ENCODE data around the gene DNAJC7.
A peak's percentile ranks its signal among the peaks of the same experiment; 100 is the strongest.
"Not testable (repeated sequence)": the region's sequence is repeated elsewhere in the genome, so short reads cannot be mapped to it uniquely, and the experiment has no call there.

DNAJC7 gene

DNA sequence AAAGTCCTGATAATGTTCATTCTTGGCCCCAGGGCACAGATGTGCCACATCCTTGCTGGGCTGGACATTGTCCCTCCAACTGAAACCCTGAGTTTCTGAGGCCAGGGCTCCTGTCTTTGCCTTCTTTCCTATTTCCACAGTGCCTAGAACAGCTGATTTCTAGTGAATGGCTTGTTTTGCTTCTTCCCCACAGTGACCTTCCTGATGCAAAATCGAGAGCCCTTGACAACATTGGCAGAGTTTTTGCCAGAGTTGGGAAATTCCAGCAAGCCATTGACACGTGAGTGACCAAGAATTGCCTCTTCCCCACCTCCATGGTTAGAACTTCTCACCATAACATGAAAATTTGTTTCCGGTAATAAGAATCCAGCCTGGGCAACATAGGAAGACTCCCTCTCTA, 72.3 kb downstream of the DNAJC7 start:
- DNase-seq: no peak

DNA sequence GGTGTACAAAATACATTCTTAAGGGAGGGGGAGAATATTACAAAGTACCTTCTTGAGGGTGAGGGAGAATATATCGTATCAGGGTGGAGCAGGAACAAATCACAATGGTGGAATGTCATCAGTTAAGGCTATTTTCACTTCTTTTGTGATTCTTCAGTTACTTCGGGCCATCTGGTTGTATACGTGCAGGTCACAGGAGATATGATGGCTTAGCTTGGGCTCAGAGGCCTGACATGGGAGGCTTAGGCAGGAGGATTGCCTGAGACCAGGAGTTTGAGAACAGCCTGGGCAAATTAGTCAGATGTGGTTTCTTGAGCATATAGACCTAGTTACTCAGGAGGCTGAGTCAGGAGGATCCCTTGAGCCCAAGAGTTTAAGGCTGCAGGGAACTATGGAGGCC, 73.7 kb downstream of the DNAJC7 start:
- DNase-seq: no peak

DNA sequence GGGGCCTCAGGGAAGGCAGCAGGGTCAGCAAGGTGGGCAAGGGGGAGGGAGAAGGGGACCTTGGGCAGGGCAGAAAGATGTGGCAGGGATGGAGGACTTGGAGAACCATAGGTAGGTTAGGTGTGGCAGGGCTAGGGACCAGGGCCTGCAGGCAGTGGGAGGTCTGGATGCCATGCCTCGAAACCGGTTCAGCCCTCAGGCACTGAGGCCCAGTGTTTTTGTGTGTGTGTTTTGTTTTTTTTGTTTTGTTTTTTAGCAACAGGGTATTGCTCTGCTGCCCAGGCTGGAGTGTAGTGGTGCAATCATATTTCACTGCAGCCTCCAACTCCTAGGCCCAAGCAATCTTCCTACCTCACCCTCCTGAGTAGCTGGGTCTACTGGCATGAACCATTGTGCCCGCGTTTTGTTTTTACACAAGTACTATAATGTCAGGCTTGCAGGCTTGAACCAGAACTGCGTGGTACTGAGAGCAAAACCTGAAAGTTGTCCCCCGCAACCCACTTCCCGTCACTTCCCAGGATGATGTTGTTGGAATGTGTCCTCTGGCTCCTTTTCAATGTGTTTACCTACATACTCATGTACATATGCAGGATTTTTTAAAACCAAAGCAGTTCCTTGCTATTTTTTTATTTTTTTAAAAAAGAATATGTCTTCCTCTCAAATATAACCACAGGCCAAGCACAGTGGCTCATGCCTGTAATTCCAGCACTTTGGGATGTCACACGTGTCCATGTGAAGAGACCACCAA, 74.4 kb downstream of the DNAJC7 start:
- DNase-seq: no peak

DNA sequence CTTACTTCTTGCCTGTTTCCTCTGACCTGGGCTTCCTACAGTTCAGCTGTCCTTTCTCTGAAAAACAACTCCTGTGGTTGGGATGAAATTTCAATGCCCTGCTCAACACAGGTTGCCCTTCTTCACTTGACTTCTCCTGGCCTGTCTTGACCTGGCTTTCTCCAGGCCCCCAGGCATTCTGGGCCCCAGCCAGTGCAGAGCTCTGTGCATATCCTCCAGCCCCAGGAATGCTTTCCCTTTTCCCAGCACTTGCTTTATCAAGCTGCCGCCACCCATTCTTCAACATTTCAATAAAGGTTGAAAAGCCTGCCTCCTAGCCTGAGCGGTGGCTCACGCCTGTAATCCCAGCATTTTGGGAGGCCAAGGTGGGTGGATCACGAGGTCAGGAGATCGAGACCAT, 76.1 kb downstream of the DNAJC7 start:
- DNase-seq: no peak

DNA sequence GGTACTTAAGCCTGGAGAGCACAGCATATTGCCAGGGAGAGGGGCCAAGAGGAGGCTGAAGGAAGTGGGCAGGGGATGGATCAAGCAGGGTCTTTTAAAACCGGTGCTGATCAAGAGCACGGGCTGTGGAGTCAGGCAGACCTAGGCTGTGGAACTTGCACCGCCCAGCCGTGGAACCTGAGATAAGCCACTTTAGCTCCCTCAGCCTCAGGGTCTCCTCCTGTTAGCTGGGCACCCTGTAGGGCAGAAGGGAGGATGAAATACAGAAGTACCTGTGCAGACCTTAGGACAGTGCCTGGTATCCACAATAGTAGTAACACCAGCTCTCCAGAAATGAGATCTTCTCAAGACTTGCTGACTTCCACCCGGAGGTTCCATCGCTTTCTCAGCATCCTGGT, 77.5 kb downstream of the DNAJC7 start:
- DNase-seq: no peak

DNA sequence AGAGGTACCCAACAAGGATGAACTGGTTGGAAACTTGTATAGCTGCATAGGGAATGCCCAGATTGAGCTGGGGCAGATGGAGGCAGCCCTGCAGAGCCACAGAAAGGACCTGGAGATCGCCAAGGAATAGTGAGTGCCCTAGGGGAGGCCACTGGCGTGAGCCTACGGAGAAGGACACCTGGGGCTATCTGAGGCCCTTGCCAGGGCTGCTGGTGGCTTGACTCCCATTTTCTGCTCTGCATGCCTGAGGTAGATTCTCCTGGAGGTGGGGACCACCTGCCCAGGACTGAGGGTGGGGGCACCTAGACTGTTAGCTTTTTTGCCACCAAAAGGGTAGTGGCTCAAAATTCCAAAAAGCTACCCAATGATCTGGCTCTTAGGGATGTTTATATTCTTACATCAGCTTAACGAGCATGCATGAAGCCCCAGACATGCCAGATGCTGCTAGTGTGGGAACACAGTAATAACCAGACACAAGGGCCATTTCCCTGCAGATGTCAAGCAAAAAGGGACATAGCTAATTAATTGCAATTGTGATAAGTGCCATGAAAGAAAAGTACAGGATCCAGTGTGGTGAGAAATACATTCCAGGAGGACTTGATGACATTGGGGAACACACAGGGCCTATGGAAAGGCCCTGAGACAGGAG, 78.1 kb downstream of the DNAJC7 start:
- no peak for DNase-seq

DNA sequence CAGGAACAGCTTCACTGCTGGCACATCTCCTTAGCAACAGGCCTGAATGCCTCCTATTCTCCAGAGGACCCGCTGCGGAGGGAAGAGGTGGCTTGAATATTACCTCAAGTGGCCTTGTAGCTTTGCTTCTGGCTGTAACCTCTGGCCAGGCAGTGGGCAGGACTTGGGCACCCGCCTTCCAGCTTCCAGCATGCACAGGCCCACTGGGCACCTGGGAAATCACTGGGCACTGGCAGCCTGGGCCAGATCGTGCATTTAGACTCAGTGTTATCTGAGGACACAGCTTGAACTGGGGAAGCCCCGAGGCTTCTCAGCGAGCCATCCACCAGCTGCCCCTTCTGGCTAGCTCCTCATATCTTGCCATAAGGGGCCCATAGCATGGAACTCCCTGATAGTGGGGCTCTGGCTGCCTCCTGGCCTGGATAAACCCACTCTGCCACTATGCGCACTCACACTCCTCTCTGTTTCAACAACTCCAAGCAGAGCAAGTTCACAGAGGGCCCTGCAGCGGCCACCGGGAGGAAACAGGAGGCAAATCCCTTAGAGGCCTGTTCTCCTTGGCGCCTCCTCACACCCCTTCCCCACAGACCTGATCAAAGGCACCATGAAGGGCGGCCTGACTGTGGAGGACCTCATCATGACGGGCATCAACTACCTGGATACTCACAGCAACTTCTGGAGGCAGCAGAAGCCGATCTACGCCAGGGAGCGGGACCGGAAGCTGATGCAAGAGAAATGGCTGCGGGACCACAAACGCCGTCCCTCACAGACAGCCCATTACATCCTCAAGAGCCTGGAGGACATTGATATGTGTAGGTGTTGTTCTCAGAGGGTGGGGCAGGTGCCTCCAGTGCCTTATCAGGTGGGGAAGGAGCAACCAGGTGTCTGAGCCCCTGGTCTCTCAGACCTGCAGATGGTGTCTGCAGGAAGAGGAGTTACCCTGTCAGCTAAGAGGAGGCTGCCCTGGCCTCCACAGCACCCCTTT, 79.0 kb downstream of the DNAJC7 start:
- no peak for DNase-seq

DNA sequence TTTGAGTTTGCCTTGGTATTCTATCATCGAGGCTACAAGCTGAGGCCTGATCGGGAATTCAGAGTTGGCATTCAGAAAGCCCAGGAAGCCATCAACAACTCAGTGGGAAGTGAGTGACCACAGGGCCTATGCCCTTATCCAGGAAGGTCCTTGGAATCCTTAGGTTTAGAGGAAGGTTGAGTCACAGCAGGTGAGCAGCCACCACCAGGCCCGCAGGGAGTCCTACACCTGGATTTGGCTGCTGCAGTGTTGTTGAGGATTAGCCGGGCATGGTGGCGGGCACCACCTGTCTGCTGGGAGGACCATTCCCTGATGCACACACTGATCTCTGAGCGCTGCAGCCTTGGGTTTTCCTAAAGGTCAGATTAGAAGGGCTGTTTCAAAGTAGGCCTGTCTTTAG, 81.6 kb downstream of the DNAJC7 start:
- no peak for DNase-seq

DNA sequence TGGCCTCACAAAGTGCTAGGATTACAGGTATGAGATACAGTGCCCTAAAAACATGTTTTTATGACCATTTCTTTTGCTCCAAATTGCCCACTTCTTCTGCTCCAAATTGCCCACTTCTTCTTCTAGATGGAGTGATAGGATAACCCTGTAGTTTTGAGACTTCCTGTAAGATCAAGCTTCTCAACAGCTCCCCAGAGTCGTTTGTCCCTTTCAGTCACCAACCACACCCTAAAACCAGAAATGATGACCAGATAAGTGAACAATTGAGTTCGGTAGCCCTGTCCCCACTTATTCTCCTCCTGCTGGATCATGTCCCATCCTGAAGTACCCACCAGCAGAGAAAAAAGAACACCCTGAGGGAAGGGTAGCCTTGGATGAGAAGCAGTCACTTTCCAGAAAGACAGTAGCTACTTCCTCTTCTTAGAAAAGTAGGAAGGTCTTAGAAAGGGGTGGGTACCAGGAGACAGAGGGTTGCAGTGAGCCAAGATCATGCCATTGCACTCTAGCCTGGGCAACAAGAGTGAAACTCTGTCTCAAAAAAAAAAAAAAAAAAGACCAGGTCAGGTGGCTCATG, 84.3 kb downstream of the DNAJC7 start:
- no peak for DNase-seq

DNA sequence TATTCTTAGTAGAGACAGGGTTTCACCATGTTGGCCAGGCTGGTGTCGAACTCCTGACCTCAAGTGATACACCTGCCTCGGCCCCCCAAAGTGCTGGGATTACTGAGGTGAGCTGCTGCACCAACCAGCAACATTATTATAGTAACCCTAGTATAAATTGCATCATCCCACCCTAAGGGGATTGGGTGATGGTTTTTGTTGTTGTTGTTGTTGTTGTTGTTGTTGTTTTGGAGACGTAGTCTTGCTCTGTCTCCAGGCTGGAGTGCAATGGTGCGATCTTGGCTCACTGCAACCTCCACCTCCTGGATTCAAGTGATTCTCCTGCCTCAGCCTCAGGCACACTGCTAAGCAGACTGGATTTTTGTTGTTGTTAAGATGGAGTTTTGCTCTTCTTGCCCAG, 85.5 kb downstream of the DNAJC7 start:
- DNase-seq: not testable (repeated sequence)

DNA sequence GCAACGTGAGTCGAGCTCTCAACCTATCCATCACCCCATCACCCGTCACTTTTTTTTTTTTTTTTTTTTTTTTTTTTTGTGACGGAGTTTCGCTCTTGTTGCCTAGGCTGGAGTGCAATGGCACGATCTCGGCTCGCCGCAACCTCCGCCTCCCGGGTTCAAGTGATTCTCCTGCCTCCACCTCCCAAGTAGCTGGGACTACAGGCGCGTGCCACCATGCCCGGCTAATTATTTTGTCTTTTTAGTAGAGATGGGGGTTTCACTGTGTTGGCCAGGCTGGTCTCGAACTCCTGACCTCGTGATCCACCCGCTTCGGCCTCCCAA, 86.4 kb downstream of the DNAJC7 start:
- DNase-seq: not testable (repeated sequence)

DNA sequence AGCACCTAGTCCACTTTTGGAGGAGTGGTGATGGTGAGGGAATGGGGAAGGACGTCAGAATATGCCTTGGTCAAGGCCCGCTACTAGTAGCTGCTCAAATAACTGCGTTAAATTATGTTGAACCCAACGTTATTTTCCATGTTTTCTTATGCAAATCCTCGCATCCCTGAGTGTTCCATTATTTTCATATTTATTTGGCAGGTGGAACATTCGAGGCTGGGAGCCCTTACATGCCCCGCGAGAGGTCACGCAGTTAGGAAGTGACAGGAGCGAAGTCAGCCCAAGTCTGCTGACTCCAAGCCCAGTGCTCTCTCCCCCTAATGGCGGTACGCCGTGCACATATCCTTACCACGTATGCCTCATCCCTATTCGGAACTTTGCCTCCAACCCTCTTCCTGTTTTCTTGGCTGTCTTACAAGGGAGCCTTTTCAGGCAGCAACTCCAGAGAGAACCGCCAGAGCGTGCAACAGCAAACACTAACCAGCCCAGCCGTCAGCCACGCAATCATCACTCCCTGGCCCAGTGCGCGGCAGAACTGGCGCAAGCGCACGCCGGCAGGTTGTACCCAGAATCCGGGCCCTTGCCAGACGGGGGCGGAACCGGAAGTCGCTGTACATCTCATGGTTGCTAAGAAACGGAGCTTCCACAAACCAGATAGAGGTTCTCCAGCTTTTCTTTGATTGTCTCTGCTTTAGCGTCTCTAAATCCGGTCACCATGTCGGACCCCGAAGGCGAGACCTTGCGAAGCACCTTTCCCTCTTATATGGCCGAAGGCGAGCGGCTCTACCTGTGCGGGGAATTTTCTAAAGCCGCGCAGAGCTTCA, 87.0 kb downstream of the DNAJC7 start, which contains the start of gene ODAD4:
TSS of gene ODAD4 (plus strand) at position 609 of the 824 bp plus-strand sequence. CDS start at position 716, 107 bp downstream.
- peak; percentile 94 for DNase-seq

DNA sequence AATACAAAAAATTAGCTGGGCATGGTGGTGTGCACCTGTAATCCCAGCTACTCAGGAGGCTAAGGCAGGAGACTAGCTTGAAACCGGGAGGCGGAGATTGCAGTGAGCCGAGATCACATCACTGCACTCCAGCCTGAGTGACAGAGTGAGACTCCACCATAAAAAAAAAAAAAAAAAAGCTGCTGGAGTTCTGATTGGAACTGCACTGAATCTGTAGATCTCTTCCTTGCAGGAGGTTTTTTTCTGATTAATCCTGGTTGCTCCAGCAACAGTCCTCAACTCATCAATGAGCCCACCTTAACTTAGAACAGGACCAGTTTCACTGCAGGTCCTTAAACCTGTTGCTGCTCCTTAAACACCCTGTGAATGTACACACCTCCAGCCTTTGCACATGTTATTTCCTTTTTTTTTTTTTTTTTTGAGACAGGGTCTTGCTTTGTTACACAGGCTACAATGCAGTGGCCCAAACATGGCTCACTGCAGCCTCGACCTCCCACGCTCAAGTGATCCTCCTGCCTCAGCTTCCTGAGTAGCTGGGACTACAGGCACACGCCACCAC, 88.5 kb downstream of the DNAJC7 start:
- DNase-seq: no peak
